HG03159 (cell line): ENCODE measurements around the gene TMEM9.

Experiments used
- ATAC-seq: cut with Tn5 transposase; IDR thresholded peaks from one replicate; pipeline ENCODE4 v1.9.1; 2021; ENCODE audit warnings: mild to moderate bottlenecking, moderate library complexity; ENCODE audit not compliant: unreplicated experiment

The TMEM9 gene

DNA sequence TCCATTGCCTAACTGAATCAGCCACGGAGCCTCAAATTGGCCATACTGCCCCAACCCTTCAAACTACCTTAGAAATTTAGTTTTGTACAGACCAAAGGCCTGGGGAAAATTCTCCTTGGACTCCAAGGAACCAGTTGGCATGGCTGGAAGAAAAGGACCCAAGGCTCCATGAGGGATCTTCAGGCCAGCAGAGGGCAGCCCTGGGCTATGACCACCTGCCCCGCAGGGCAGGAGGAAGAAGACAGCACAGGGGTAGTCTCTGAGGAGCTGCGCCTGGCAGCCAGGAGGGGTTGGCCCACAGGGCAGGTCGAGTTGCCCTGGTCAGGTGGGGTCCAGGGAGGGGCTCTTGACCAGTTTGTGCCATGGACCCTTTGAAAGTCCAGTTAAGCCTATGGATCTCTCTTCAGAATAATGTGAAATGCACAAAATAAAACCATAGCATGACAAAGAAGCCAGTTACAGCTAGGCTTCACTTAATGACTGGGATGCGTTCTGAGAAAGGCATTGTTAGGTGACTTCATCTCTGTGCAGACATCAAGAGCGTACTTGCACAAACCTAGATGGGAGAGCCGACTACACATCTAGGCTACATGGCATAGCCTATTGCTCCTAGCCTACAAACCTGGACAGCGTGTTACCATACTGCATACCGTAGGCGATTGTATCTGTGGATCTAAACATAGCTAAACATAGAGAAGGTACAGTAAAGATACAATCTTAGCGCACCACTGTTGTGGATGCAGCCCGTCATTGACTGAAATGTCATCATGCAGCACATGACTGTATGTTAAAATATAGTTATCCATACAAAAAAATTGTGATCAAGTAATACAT is 68.2 kb downstream of the TMEM9 start:
- ATAC-seq = no peak
